KBM-7 (cell line): Measurements from ENCODE around the gene WDR62.

Source experiments
- DNase-seq: peaks from one replicate; pipeline ENCODE4 v3.0.0-alpha.2; 2015
- in situ Hi-C: fragments of 300-500 bp; cut with MboI; formaldehyde crosslinking; loops from 2 replicates; pipeline ENCODE4 v1.14.3; 2020; ENCODE audit warnings: low sequenced_read_pairs, low pct_unique_long_range_greater_than_20kb, mixed read lengths

The WDR62 gene

DNA sequence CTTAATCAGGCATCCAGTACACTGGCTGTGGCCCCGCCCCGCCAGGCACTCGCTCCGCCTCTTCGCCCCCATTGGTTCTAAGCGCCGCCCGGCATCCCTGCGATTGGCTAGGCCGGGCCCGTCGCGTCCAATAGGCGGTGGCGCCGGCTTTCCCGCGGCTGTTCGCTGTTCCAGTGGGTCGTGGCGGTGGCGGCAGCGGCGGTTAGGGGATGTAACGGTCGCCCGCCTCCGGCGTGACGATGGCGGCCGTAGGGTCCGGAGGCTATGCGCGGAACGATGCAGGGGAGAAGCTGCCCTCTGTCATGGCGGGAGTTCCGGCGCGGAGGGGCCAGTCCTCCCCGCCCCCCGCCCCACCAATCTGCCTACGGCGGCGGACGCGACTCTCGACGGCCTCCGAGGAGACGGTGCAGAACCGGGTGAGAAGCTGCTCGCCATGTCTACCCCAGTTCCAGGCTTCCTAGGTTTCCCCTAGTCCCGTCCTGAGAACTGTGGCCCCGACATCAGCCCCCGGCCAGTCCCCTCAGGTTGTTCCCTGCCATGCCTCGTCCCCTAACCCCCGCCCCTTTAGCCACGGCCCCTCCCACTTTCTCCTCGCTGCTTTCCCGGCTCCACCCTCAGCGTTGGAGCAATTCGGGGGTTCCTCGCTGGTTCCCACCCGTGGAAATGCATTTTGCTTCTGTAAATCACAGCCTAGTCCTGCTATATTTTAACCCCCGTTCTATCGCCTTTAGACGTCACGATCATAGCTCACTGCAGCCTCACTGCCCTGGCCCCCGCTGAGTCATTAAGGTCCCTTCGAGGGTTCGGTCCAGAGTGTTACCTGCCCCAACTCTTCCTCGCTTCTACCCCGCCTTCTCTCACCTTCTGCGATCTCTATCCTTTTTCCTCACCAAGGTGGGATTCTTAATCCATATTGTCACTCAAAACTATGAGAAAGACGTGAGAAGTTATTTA is at the start of gene WDR62:
TSS of gene WDR62 (plus strand) at position 165 of the 954 bp plus-strand sequence. CDS start at position 240, 75 bp downstream.
- no peak for DNase-seq
- in situ Hi-C loops, result no loop called here

DNA sequence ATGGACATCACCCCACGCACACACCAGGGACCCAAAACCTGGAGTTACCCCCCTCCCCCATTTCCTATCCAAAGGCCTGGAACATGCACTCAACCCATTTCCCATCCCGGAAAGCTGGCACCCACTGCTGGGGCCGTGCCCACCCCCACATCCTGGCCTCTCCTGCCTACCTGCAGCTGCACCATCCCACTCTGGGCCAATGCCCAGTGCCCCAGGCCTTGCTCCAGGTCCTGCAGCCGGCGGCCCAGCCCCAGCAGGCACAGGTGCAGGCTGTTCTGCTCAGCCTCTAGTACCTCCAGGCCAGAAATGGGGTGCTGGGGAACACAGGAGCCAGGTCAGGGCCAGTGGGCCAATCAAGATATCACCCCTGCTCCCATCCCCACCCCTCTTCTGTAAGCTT is 47.7 kb upstream of the WDR62 start:
- DNase-seq, result no peak
- in situ Hi-C loops, result no loop called here

DNA sequence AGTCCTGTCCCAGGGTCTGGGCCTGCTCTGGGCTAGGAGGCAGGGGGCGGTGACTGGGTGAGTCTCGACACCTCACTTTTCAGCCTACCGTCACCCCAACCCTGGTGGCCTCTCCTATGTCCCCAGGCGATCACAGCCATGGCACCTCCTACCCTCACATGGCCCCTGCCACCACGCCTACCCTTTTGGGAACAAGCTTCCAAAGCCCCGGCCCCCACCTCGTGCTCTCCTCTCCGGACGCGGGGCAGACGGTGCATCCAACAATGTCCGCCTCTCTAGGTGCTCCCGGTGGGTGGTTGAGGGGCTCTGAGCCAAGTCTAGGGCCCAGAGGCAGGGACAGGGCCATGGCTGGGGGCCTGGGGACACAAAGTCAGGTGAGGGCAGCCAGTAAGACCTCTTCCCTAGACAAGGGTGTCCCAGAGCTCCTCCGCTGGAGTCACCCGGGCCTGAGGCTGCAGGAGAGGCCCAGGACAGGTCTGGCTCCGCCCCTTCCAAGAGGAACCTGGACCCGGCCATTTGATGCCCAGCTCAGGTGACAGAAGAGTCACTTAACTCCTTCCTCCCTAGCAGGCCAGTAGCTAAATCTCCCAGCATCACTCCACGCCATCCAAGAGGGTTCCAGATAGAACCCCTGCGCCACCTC is 46.2 kb upstream of the WDR62 start, which contains the start of gene SYNE4:
TSS of gene SYNE4 (minus strand) at position 478 of the 643 bp plus-strand sequence. CDS start at position 346, 132 bp downstream.
- no peak for DNase-seq
- in situ Hi-C loops, result no loop called here

DNA sequence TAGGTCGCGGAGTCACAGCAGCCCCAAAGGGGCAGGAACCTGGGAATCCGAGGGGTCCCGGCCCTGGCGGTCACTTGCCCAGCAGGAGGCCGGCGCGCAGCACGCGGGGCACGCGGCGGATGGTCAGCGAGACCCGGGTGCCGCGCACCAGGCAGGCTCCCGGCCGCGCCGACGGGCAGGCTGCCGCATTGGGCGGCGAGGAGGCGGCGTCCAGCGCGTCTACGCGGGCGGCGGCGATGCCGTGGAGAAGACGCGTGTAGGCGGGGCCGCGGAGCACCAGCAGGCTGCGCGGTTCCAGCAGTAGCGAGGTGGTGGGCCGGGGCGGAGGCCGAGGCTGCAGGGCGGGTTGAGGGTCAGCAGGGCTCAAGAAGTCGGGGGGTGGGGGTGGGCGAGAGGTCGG is 45.5 kb upstream of the WDR62 start:
- in situ Hi-C loops, result no loop called here
- no peak for DNase-seq

DNA sequence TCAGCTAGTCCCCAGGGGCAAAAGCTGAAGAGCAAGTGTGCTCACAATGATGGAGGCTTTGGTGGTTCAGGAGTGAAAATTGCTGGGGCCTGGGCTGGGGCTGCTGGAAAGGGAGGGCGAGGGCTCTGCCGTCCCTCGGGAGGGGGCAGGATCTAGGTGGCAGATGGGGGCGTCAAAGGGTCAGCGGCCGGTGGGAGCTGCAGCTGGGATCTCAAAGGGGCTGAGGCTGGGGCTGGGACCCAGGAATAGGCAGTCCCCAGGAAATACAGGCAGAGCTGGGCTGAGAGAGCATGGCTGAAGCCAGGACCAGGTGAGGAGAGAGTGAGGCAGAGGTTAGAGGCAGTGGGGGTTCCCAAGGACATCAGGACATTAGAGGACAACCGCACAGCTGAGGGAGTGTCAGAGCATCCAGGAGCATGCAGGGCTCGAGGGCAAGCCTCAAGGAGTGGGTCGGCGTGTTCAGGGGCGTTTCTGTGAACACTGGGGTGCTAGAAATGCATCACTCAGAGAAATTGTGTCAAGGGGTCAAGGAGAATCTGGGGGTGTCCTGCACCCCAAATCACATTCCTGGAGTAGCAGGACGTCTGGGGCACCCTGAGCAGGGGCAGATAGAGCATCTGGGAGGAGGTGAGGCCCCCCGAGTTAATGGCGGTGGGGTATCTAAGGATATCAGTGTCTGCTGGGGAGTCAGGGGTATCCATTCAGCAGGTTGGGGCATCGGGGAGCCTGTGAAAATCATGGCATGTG is 44.9 kb upstream of the WDR62 start:
- in situ Hi-C loops, result no loop called here
- DNase-seq, result no peak

DNA sequence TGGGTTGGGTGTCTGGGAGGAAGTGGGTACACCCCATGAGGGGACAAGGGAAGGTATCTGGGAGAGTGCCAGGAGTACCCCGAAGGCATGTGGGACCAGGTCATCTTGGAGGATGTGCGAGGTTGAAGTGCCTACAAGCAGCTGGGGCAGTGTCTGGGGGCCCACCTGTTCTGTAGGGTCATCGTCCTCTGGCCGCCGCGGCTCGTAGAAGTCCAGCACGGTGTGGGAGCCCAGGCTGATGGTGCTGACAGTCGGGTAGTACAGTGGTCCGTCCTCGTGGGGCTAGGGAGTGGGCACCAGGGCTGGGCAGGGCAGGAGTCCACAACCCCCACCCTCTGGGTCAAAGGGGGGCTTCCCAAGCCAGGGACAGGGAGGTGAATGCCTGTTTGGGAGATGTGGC is 44.3 kb upstream of the WDR62 start:
- DNase-seq, result no peak
- in situ Hi-C loops, result no loop called here

DNA sequence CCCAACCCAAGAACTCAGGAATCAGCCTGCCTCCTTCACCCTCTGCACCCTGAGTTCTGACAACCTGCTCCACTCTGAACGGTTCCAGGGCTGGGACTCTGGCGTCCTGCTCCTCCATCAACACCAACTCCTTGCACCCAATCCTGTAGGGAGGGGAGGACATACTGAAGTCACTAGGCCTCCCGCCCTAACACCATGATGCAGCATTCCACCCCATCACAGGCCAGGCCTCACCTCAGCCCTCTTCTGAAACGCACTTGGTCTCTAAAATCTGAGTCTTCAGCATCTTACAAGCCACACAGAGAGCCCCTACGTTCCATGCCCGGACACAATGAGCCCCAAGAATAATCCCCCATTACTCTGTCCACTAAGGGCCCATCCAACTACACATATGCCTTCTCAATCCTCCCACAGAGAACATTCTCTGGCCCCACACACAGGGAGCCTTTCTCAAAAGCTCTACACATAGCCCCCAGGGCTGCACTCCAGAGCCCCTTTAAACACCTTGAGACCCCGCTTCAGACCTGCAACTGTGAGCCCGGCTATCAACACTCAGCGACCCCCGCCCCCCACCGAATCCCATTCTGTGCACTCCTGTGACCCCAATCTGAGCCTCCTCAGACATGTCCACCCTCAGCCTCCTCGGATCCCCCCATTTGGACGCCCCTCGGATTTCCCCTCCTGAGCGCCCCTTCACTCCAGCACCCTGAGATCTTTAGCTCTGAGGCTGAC is 41.3 kb upstream of the WDR62 start:
- in situ Hi-C loops, result no loop called here
- DNase-seq, result no peak

DNA sequence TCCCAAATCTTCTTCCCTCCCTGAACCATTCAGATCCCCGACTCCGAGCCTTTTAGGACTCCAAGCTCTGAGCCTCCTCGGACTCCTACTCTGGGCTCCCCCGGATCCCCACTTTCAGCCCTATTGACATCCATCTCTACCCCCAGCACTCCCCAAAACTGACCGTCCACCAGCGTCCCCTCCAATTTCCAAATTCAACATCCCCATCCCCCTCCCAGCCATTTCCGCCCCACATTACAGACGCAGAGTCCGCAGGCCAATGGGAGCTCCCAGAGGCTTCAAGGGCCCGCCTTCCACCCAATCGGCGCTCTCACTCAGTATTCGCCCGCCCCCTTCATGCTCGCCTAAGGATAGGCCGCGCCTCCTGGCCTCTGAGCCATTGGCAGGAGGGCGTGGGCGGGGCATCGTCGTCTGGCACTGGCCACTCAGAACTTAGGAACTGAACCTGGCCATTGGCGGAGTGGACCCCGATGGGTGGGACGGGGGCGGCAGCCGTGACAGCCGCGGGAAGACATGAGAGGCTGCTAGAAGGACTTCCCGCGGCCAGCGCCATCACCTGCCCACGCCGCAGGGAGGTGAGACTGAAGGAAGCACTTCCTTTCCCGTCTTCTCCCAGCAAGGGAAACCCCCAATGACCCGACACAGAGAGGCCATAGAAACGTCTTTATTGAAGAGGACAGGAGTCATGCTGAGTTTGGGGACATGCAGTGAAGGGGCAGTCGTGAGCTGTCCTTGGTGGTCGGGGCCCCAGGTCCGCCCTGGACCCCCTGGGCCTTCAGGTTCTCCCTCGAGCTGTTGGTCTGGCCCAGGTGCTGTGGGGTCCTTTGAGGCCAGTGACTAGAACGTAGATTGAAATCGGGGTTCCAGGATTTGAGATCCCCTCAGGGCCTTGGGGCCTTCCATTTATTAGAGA is 40.4 kb upstream of the WDR62 start, which contains the start of gene ALKBH6:
TSS of gene ALKBH6 (minus strand) at position 202 of the 913 bp plus-strand sequence. CDS start 816 bp downstream, outside the sequence.
- in situ Hi-C loops, result no loop called here
- DNase-seq, result peak; percentile 99

DNA sequence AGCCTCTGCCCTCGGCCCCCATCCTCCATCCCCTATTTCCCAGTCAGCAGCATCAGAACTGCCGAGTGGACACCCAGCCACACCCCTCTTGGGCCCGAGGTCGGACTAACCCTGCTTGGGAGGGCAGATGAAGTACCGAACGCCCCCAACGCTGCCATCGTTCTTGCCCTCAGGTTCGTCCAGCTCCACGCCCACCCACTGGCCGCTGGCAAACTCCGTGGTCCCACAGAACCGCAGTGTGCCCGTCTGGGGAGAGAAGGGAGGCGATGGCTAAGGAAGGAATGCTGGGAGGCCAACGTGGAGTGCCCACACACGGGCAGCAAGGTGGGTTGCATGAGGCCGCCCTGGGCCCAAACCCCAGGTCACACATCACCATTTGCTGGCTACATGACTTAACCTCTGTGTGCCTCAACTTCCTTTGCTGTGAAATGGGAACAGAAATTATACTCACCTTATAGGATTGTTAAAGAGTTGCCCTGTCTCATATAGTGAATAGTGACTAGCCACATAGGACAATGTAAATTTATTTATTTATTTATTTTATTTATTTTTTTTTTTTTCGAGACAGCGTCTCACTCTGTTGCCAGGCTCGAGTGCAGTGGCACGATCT is 35.5 kb upstream of the WDR62 start:
- DNase-seq, result no peak
- in situ Hi-C loops, result no loop called here

DNA sequence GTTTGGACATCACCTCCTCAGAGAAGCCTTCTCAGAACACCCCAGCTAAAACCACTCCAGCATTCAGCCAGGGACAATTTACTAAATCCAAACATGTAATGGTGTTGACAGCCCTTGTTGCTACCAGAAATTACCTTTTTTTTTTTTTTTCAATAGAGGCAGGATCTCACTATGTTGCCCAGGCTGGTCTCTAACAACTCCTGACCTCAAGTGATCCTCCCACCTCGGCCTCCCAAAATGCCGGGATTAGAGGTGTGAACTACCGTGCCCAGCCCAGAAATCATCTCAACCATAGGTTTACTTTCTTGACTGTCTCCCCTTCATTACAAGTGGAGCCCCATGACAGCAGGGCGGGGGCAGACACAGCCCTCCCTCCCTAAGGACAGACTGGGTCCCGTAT is 31.3 kb upstream of the WDR62 start:
- in situ Hi-C loops, result no loop called here
- no peak for DNase-seq

DNA sequence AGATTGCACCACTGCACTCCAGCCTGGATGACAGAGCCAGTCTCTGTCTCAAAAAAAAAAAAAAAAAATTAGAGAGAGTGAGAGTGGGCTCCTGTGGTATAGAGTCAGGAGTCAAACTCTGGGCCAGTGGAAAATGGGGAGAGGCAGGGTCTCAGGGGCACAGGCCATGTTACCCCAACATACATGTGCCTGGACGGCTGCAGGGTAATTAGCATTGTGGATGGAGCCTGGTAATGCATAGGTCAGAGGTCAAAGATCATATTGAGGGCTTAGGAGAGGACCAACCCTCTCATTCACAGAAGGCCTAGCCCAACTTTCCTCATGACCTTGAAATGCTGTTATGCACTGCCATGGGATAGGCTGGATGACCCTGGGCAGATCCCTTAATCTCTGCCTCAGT is 29.2 kb upstream of the WDR62 start:
- in situ Hi-C loops, result no loop called here
- no peak for DNase-seq

DNA sequence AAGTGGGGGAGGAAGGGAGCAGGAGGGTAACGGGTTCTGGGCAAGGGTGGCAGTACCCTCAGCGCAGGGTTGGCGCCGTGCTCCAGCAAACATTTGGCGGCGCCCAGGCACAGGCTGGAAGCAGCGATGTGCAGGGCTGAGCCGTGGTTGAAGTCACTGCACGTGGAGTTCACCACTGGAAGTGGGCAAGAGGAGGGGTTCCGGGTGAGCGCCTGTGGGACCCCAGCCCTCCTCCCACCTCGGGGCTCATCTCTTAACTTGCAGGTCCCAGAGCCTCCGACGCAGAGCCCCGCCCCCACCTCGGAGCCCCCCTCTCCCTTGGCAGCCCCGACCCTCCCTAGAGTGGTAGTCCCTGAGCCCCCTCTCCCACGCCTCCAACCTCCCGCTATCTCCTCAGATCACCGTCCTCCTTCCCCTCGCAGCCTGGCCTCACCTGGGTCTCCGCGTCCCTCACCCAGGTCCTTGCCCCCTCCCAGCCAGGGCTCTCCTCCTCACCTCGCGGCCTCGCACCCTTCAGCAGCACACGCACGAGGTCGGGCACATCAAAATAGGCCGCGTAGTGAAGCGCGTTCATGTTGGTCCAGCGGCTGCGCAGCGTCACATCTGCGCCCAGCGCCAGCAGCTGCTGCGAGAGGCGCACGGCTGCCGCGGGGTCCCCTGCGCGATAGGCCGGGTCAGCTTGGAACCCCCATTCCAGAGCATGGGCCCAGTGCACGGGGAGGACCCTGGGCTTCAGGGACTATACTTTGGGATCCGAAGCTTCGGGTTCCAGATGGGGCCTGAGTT is 28.4 kb upstream of the WDR62 start:
- in situ Hi-C loops, result no loop called here
- DNase-seq, result no peak

DNA sequence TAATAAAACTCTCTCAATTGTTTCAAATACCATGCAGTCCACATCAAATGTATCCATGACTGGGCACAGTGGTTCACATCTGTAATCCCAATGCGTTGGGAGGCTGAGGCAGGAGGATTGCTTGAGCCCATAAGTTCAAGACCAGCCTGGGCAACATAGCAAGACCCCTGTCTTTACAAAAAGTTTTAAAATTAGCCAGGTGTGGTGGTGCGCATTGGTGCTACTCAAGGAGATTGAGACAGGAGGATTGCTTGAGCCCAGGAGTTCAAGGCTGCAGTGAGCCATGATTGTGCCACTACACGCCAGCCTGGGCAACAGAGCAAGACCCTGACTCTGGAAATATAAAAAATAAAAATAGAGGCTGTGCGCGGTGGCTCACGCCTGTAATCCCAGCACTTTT is 27.0 kb upstream of the WDR62 start:
- in situ Hi-C loops, result no loop called here
- no peak for DNase-seq

DNA sequence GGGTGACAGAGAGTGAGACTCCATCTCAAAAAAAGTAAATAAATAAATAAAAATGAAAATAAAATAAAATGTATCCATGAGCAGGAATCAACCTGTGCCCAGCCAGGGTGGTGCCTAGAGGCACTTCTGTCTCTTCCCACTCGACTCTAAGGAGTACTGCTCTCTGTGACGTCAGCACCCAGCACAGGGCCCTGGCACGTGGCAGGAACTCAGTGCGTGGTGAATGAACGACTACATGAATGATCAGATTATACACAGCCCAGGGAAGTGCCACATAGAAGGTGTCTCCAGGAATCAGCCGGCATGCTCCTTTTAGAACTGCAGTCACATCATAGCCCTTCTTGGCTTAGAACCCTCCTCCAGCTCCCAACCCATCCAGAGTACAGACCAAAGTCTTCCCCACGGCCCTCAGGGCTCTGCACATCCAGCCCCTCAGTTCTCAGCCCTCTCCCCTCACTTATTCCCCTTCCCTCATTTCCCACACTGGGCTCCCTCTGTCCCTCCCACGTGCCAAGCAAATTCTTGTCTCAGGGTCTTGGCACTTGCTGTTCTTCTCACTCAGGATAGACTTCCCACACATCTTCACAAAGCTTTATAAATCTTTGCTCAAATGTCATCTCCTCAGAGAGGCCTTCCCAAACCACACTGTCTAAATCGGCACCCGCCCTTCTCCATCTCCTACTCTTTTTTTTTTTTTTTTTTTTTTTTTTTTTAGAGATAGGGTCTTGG is 26.2 kb upstream of the WDR62 start:
- no peak for DNase-seq
- in situ Hi-C loops, result no loop called here

DNA sequence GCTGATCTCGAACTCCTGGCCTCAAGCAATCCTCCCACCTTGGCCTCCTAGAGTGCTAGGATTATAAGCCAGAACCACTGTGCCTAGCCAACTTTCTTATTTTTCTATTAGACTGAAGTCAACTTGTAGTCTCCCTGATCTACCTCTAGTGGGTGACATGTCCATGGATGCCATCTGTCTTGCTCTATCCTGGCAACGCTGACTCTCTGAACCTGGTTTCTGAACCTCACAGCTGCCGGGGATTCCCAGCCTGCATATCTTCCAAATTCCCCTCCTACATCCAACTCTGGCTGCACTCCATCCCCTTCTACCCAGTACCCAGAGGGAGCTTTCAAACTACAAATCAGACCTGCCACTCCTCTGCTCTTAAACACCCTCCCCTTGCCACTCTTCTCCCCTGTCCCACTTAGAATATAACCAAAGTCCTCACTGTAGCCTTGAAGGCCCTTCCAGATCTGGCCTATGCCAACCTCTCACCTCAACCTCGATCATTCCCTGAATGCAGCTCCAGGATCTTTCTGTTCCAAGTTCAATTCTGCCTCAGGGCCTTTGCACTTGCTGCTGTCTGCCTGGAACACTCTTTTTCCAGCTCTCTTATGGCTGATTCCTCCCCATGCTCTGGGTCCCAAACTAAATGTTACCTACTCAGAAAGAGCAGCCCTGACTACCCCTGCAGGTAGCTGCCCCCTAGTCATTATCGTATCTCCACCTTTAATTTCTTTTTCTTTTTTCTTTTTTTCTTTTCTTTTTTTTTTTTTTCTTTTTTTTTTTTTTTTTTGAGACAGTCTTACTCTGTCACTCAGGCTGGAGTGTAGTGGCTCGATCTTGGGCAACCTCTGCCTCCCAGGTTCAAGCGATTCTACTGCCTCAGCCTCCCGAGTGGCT is 24.2 kb upstream of the WDR62 start:
- DNase-seq, result no peak
- in situ Hi-C loops, result no loop called here
